Esophagus mucosa (tissue), 1 donor: ENCODE results near the gene DLX5. TPM values are rescaled to one million over a fixed set of nuclear protein-coding genes. Genes with fewer than 3 reads are reported as not detected.

Experiments
- ATAC-seq: fragments of 200-7000 bp; cut with Tn5 transposase; one replicate; pipeline ENCODE4 v1.9.1; 2020
- total RNA-seq: library from RNA; stranded (reverse); gene quantifications from one replicate; pipeline ENCODE4 v1.2.4, GENCODE V29; 2023
- donor health status: DM: yes; HTN: yes; CAD: no.

The DLX5 gene
- total RNA-seq, 1 donor from 2014 or later, result 3.5 TPM

- ATAC-seq, result no peak
Measured at GRCh38 chr7:96989859-96990317, 34.7 kb downstream of the DLX5 start.

DNA sequence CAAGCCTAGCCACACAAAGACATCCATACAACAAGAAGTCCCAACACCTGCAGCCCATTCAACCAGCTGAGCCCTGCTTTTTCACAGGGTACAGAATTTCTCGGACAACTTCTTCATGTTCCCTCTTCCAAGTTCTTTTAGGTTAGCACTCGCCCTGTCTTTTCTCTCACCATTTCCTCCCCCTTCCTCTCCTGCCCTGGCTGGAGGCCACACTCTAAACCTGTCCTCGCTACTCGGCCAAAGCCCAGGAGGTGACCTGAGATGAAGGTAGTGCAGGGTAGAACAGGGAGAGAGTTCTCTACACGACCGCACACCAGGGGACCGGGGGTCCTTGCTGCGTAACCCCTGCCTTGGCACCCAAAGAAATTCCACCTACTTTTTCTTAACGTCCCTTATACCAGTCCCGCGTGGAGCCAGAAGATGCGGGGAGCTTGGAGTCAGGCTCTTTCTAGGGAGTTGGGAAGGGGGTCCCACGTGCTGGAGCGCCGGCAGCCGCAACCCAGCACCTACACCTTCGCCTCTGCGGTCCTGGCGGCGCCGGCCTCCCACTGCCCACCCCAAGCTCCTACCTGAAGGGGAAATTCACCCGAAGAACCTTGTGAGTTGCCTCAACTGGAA lies 35.3 kb downstream of the DLX5 start:
- no peak for ATAC-seq

DNA sequence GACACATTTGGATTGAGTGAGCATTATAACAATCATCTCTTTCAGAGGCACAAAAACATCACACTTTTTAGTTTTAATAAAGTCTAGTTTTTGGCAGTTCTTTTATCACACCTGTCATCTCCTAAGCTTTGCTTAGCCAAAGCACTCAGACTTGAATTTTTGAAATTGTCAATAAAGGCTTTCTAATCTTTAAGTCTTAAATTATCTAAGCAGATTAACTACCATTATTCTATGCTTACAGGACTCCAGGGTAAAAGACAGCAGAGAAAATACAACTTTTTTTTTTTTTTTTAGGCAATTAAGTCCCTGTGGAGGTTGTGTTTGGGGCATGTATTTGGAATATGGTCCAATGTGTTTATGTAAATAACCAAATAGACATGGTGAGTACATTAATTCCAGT lies 36.9 kb downstream of the DLX5 start:
- no peak for ATAC-seq

DNA sequence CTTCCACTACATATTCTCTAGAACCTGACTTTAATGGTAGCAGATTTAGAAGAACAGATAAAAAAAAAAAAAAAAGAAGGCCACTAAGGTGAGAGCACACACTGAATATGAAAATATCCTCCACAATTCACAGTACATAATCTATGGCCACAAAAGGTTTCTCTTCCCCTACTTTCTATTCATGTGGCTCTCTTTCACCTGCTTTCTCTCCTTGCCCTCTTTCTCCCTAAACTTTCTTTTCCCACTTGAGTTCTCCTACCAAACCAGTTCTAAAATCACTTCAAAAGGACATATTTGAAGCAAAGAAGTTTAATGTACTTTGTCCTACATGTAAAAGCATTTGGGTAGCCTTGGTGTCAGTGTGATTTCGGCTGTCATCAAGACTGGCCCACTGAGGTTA lies 37.7 kb downstream of the DLX5 start:
- ATAC-seq, result no peak

- ATAC-seq, result no peak
Measured at GRCh38 chr7:96985992-96986391, 38.6 kb downstream of the DLX5 start.

- no peak for ATAC-seq
Measured at GRCh38 chr7:96982586-96982985, 42.0 kb downstream of the DLX5 start.

DNA sequence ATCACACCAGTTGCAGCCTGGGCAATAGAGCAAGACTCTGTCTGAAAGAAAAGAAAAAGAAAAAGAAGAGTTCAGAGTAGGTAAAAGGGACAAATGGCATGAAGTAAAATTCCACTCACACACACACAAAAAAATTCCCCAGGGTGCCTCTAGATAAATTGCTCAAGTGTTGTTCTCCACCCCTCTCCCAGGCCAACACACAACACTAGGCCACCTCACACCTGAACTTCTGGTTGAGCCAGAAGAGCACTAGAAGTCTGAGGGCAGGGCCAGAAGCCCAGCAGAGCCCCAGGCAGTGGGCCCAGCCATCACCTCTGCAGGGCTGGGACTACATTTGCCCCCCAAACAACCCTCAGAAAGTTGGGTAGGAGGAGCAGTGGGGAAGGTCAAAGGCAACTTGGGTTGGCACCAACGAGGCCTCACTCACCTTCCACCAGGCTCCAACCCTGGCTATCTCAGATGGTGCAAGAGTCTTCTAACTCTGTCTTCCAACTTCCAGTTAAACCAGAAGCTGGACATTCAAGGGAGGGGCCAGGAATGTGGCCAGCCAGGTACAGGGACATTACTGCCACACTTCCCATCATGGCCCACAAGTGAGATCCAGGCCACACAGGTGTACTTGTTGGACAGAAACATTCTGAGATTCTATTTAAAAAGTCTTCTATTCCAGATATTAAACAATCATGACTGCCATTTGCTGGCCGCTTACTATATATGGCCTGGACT lies 44.9 kb downstream of the DLX5 start:
- ATAC-seq, result peak; percentile 87

GRCh38 chr7:96977445-96977844 lies 47.2 kb downstream of the DLX5 start:
- no peak for ATAC-seq

DNA sequence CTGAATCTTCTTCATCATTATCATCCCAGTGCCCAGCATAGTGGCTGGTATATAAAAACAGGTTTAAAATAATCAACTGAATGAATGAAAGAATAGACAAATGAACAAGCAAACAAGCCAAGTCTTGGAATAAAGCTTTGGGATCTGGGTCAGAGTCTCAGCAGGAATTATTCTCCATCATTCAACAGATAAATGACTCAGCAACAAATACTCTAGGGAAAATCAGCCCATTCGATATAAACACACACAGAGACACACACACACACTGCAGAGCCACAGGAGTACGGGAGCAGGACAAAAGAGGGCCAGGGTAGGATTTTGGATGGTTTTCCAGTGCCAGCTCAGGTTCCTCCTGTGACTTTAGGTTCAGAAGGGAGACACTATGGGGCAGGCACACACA lies 48.5 kb downstream of the DLX5 start:
- no peak for ATAC-seq

- ATAC-seq, result no peak
Measured at GRCh38 chr7:96973986-96974385, 50.6 kb downstream of the DLX5 start.

DNA sequence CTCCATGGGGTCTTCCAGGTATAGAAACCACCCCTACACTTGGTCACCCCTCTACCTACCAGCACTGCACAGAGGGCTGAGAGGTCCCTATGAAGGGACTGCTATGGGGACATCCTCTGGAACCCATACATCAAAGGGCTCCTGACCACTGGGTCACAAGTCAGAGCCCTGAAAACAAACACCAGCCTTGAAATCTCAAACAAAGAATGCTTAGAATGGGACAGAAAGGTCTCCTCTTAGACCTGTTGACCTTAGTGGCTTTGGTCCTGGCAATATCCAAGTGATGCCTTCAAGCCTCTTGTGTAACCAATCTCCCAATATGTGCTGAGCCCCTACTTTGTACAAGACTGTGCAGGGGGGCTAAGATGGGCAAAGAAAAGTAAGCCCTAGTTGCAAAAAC lies 53.9 kb downstream of the DLX5 start:
- ATAC-seq, result no peak

Other genes with a start within 250 kb of the DLX5 start
- gene DLX6, start 19.3 kb downstream of the DLX5 start, total RNA-seq, result not detected
- gene SDHAF3, start 92.9 kb upstream of the DLX5 start, total RNA-seq, result 18.5 TPM